AG20443 (cell line): ENCODE data around the gene ZNF709.
A peak's percentile ranks its signal among the peaks of the same experiment; 100 is the strongest.
"Not testable (repeated sequence)": the region's sequence is repeated elsewhere in the genome, so short reads cannot be mapped to it uniquely, and the experiment has no call there.

Experiments
- DNase-seq: peaks from one replicate; pipeline ENCODE4 v3.0.0; 2012; ENCODE audit warnings: low spot score, mixed read lengths

ZNF709 gene

GRCh38 chr19:12484371-12485051 is at the start of gene ZNF709:
Gene ZNF709, minus strand, starts transcription at chr19:12484816. Its CDS starts 159 bp downstream, at chr19:12484657.
- DNase-seq: peak; percentile 97

GRCh38 chr19:12527034-12527836 is 42.6 kb upstream of the ZNF709 start:
- DNase-seq: no peak

- no peak for DNase-seq
Observed at GRCh38 chr19:12526542-12526941, 41.9 kb upstream of the ZNF709 start.

DNA sequence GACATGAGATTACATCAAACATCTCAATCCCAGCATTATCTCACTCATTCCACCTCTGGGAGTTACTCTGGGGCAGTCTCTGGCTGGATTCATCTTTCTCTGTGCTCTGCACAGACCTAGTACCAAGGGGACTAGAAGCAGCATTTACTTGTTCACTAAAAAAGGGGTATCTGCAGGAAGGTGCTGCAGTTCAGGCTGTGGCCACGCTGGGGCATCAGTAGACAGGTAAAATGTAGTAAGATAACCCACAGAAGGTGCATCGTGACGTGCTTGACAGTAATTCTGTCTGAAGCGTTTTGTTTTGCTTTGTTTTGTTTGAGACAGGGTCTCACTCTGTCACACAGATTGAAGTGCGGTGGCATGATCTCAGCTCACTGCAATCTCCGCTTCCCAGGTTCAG is 37.4 kb upstream of the ZNF709 start:
- no peak for DNase-seq

DNA sequence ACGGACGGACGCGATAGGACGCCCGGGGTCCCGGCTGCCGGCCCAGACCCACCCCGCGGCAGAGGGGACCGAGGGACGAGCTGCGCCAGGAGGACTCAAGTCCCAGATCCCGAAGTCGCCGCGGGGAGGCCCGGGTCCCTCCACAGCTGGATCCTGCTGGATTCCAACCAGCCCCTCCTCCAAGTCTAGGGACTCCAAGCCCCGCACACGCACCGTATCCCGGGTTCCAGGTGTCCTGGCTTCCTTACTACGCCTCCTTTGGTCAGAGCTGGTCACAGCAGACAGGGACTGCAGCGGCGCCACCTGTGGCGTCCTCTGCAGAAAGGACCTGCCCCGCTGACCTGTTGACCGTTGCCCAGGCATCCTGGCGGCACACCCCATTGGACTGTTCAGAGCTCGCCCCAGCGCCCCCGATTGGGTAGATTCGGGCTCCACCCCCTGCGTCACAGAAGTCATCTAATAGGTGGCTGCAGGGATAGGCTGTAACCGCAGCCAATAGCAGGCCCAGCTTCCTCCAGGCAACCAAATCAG is 29.0 kb upstream of the ZNF709 start:
- DNase-seq: no peak

DNA sequence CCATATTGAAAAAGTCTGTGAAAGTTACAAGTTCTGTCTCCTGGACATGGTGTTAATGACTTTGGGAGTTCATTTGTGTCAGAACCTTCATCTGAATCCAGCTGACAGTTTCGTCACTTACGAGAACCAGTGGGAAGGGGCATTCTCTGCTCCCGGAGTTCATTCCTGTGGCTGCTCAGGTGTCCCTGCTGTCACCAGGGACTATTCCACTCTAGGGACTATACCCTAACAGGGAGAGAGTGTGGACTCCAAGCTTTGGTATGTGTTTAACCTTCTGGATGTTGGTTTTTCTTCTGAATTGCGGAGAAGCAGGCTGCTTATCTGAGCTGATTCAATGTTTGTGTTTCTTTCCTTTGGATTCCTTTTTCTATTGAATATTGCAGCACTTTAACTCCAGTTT is 12.4 kb upstream of the ZNF709 start:
- no peak for DNase-seq

DNA sequence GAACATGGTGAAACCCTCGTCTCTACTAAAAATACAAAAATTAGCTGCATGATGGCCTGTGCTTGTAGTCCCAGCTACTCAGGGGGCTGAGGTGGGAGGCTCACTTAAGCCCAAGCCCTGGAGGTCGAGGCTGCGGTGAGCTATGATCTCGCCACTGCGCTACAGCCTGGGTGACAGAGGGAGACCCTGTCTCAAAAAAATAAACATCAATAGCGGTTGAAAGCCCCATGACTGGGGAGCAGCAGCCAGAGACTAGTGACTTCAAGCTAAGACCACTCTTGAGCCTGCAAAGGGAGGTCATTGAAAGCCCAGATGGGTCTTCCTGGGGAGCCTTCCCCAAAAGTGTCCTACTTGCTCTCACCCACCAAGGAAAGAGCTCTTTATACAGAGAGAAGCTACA is 11.9 kb upstream of the ZNF709 start:
- no peak for DNase-seq

- DNase-seq: peak; percentile 94
Observed at GRCh38 chr19:12495002-12495802, 10.6 kb upstream of the ZNF709 start.

- DNase-seq: no peak
Observed at GRCh38 chr19:12494260-12494860, 9.7 kb upstream of the ZNF709 start.

GRCh38 chr19:12486265-12486783 is 1.7 kb upstream of the ZNF709 start:
- not testable (repeated sequence) for DNase-seq

DNA sequence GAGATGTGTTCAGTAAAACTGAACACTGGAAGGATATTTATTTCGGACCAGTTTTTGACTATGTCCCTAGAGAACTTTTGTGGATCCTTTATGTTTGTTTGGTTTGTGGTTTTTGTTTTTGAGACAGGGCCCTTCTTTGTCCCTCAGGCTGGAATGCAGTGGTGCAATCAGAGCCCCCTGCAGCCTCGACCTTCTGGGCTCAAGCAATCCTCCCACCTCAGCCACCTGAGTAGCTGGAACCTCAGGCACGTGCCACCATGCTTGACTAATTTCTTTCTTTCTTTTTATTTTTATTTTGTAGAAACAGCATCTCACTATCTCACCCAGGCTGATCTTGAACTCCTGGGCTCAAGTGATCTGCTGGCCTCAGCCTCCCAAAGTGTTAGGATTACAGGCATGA is 955 bp upstream of the ZNF709 start:
- DNase-seq: no peak

DNA sequence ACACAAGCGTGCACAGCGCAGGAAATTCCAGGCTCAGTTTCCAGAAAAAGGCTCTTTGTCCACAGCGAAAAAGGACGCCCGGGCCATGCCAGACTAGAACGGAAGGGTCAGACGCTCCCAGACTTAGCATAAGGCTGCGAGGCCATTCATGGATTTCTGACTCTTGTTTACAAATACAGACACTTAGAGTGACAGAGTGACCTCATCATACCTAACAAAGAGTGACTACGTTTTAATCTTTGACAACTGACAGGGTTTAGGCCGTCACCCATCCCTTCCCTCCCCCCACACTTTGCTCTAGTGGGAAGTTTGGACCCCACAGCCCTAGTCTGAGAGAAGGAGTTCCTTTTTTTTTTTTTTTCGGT is 418 bp upstream of the ZNF709 start:
- no peak for DNase-seq

DNA sequence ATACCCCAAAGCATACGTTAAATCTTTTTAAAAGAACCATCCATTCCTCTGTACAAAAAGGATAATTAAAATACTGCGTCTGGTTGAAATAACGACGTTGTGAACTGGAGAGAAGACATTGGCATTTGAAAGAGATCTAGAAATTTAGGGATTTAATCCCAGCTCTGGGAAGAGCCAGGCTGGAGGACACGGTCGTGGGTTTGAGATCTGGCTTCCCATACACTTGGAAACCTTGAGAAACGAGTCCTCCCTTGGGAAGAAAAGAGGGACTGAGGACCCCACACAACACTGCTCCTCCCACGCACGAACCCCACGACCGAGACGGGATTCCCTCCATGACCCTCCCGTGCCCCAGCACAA is 625 bp downstream of the ZNF709 start:
- DNase-seq: no peak

- no peak for DNase-seq
Observed at GRCh38 chr19:12482509-12482886, 2.1 kb downstream of the ZNF709 start.

DNA sequence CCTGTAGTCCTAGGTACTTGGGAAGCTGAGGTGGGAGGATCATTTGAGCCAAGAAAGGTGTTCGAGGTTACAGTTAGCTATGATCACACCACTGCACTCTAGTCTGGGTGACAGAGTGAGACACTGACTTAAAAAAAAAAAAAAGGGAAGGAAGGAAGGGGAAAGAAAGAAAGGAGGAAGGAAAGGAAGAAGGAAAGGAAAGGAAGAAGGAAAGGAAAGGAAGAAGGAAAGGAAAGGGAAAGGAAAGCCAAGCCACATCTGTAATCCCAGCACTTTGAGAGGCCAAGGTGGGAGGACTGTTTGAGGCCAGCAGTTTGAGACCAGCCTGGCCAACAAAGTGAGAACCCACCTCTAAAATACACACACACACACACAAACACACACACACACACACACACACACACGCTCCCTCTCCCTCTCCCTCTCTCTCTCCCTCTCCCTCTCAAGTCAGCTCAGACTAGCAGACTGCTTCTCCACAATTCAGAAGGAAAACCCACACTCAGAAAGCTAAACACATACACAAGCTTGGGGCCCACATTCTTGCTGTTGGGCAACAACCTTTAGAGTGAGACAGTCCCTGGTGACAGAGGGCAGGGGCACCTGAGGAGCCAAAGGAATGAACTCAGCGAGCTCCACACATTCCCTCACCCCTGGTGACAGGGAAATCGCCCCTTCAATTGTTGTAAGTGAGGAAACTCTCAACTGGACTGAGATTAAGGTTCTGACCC is 2.7 kb downstream of the ZNF709 start:
- DNase-seq: no peak

GRCh38 chr19:12478234-12478941 is 6.2 kb downstream of the ZNF709 start:
- no peak for DNase-seq

GRCh38 chr19:12467651-12468050 is 17.0 kb downstream of the ZNF709 start:
- not testable (repeated sequence) for DNase-seq

GRCh38 chr19:12465211-12465610 is 19.4 kb downstream of the ZNF709 start:
- no peak for DNase-seq

- no peak for DNase-seq
Observed at GRCh38 chr19:12464769-12465168, 19.8 kb downstream of the ZNF709 start.

DNA sequence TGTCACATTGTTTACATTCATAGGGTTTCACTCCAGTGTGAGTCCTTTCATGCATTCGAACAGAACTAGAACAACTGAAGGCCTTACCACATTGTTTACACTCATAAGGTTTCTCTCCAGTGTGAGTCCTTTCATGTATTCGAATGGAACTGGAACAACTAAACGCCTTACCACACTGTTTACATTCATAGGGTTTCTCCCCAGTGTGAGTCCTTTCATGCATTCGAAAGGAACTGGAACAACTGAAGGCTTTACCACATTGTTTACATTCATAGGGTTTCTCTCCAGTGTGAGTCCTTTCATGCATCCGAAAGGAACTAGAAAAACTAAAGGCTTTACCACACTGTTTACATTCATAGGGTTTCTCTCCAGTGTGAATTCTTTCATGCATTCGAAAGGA is 20.5 kb downstream of the ZNF709 start:
- not testable (repeated sequence) for DNase-seq

DNA sequence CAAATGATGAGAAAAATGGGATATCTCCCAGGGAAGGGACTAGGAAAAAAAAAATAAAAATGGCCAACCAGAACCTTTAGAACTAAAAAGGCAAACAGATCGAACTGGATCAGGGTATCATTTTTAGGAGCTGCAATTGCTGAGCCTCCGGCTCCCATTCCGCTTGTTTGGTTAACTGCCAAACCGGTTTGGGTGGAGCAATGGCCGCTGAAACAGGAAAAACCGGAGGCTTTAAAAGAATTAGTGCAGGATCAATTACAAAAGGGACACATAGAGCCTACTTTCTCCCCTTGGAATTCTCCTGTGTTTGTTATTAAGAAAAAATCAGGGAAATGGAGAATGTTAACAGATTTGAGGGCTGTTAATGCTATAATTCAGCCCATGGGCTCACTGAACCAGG is 31.1 kb downstream of the ZNF709 start:
- no peak for DNase-seq
